SH-SY5Y (cell line): ENCODE results near the gene APEX2.

Source experiments
- GATA2 ChIP-seq: IDR thresholded peaks from 2 replicates; pipeline ENCODE4 v1.6.1; 2011; ENCODE audit warnings: mild to moderate bottlenecking, low read depth, low read length
- GATA3 ChIP-seq: IDR thresholded peaks from 2 replicates; pipeline ENCODE4 v1.6.1; 2011; ENCODE audit warnings: low read depth, mild to moderate bottlenecking, low read length, moderate library complexity

DNA sequence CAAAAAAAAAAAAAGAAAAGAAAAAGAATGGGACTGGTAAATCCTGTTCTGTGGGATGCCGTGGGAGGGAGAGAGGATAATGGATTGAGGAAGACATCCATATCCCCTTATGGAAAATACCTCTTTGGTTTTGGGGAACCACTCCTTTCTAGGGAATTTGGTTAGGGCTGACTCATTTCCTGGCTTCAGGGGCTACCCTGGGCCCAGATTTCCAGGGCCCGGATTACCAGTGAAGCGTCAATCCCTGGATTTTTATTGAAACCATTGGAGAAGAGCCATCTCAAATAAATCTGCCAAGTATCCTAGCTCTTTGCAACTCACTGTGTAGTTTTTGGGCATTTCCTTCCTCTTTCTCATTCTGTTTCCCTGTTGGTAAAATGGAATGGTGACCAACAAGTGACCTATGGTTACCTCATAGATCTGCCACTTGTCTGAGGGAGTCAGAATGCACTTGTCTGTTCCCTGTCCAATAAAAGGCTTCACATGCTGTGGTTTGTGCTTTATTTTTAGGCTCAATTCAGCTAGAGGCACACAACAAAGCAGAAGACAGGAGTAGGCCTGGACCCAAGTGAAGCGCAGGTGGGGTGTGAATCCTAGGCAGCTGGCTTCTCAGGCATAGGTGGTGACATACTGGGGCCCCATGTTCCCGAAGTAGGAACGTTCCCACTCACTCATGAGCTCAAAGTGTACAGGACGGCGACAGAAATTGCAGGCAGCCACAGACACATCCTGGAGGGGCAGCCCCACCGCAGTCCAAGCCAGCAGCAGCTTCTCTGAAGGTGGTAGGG, 8.6 kb downstream of the APEX2 start:
- TF ChIP-seq GATA2: no peak
- no peak for TF ChIP-seq GATA3
